HCT116 (cell line): ENCODE results near the gene VAV2.

ENCODE experiments used
- CBX3 ChIP-seq: IDR thresholded peaks from 2 replicates; pipeline ENCODE4 v1.6.1; 2012; ENCODE audit warnings: low read depth
- CEBPB ChIP-seq: IDR thresholded peaks from 2 replicates; pipeline ENCODE4 v1.6.1; 2012; ENCODE audit warnings: low read depth
- CTCF ChIP-seq, 3 experiments: fragments of 200-600 bp in 1 of 3; sonication (generic) in 1 of 3; IDR thresholded peaks in 2 of 3; conservative IDR thresholded peaks in 1 of 3; 2 replicates each; pipeline ENCODE4 v1.5.1; 2012 to 2017; ENCODE audit warnings: low read depth in 2 of 3, low read length in 2 of 3, antibody characterized with exemption in 1 of 3, borderline replicate concordance in 1 of 3, control low read depth in 1 of 3, mild to moderate bottlenecking in 1 of 3, mixed read lengths in 1 of 3, mixed run types in 1 of 3, moderate library complexity in 1 of 3; ENCODE audit not compliant: insufficient read depth in 1 of 3
- EGR1 ChIP-seq: IDR thresholded peaks from 2 replicates; pipeline ENCODE4 v1.6.1; 2012; ENCODE audit warnings: low read depth
- JUND ChIP-seq: IDR thresholded peaks from 2 replicates; pipeline ENCODE4 v1.6.1; 2012
- MAX ChIP-seq: IDR thresholded peaks from 2 replicates; pipeline ENCODE4 v1.6.1; 2012
- POLR2A ChIP-seq: IDR thresholded peaks from 2 replicates; pipeline ENCODE4 v1.7.0; 2011; ENCODE audit warnings: borderline replicate concordance; ENCODE audit not compliant: insufficient read depth, insufficient read length; ENCODE audit errors: extremely low read depth
- RAD21 ChIP-seq: IDR thresholded peaks from 2 replicates; pipeline ENCODE4 v1.6.1; 2012; ENCODE audit warnings: low read depth, mild to moderate bottlenecking
- SIN3A ChIP-seq: IDR thresholded peaks from 2 replicates; pipeline ENCODE4 v1.6.1; 2012; ENCODE audit warnings: low read depth
- SP1 ChIP-seq: IDR thresholded peaks from 2 replicates; pipeline ENCODE4 v1.6.1; 2012; ENCODE audit warnings: low read depth
- YY1 ChIP-seq: IDR thresholded peaks from 2 replicates; pipeline ENCODE4 v1.6.1; 2011; ENCODE audit warnings: low read length, low read depth, moderate library complexity, mild to moderate bottlenecking; ENCODE audit not compliant: insufficient replicate concordance; ENCODE audit errors: extremely low read depth
- ZNF274 ChIP-seq: fragments of 200-500 bp; sonication (Bioruptor generic); IDR thresholded peaks from 2 replicates; pipeline ENCODE4 v1.6.1; 2014; ENCODE audit warnings: mild to moderate bottlenecking, low read depth, low read length, inconsistent platforms

- TF ChIP-seq CTCF (IDR thresholded peaks at IDR 0.05 in 2 of 3, conservative IDR thresholded peaks at IDR 0.05 in 1 of 3; ENCODE audit: borderline replicate concordance in 1 of 3, insufficient read depth in 1 of 3, low read depth in 2 of 3, low read length in 2 of 3) (no peak), SIN3A (no peak), CEBPB (no peak), SP1 (no peak), CBX3 (no peak), JUND (no peak), POLR2A (no peak), ZNF274 (no peak), EGR1 (no peak), YY1 (no peak), RAD21 (no peak), MAX (no peak)
Measured at GRCh38 chr9:133873009-133873408, 119.1 kb downstream of the VAV2 start.
